Measurements from ENCODE around the gene NRTN. TPM values are rescaled to one million over a fixed set of nuclear protein-coding genes. Genes with fewer than 3 reads are reported as not detected.

NRTN gene
- total RNA-seq, 1 experiment from 2014 or later = 4.6 TPM

GRCh38 chr19:5806133-5806489 lies 1.2 kb downstream of the NRTN start:
- H4K20me1 ChIP-seq (ENCODE audit: control insufficient read depth, insufficient read depth, insufficient read length) = no peaks in the 10 kb centered on the region
- no peak overlapping the region for H3K4me2 ChIP-seq (ENCODE audit: insufficient read depth, insufficient read length, low read length)
- no peak overlapping the region for H3K27ac Mint-ChIP-seq
- no peak overlapping the region for H4K5ac ChIP-seq (ENCODE audit: insufficient read length, low read depth, low read length)
- H3K9ac ChIP-seq (ENCODE audit: extremely low read depth, insufficient read length, low read length) = no peak overlapping the region
- no peak overlapping the region for H4K8ac ChIP-seq (replicated peaks; ENCODE audit: insufficient read length, low read depth, low read length)
- H2AK5ac ChIP-seq (ENCODE audit: insufficient read length, low read length) = no peak overlapping the region
- H3K4ac ChIP-seq (ENCODE audit: low read depth, low read length) = no peak overlapping the region
- no peak overlapping the region for H3K56ac ChIP-seq (ENCODE audit: insufficient read length, low read depth, low read length)
- H2BK12ac ChIP-seq (ENCODE audit: insufficient read length, low read depth, low read length) = no peak overlapping the region
- no peak overlapping the region for H3T11ph ChIP-seq (ENCODE audit: low read length)
- H3K4me3 Mint-ChIP-seq = peak overlapping the region; percentile 65 to 84
- H3K27ac ChIP-seq (ENCODE audit: insufficient read length, low read depth, low read length) = no peak overlapping the region
- H3K18ac ChIP-seq (ENCODE audit: insufficient read length, low read depth, low read length) = no peak overlapping the region
- H3K9me3 Mint-ChIP-seq = peaks cover 0 to 4% of the 10 kb centered on the region in 2 experiments; a peak in 3 of 5 replicates
- no peaks in the 10 kb centered on the region for H3K9me3 ChIP-seq (ENCODE audit: control insufficient read depth, low read depth, low read length)
- H2BK15ac ChIP-seq (ENCODE audit: low read depth, low read length) = no peak overlapping the region
- H3K4me1 ChIP-seq (ENCODE audit: insufficient read depth, low read length) = no peaks in the 10 kb centered on the region
- TF ChIP-seq CTCF (conservative IDR thresholded peaks at IDR 0.05) = no peak
- H3K14ac ChIP-seq (ENCODE audit: insufficient read depth, low read length) = no peak overlapping the region
- H3K79me1 ChIP-seq (ENCODE audit: insufficient read depth, low read depth, low read length, poor library complexity, severe bottlenecking) = no peaks in the 10 kb centered on the region
- no peak overlapping the region for H2AFZ ChIP-seq (ENCODE audit: low read length)
- H3K23me2 ChIP-seq (ENCODE audit: insufficient read length, low read depth, low read length, poor library complexity, severe bottlenecking) = peaks cover 6% of the 10 kb centered on the region
- H4K91ac ChIP-seq (ENCODE audit: insufficient read length, low read depth, low read length) = no peak overlapping the region
- no CpG with 5 or more reads among the region's 6 CpGs for WGBS (ENCODE audit: extremely low coverage, insufficient read length, low lambda C conversion rate)
- no peak overlapping the region for H2BK20ac ChIP-seq (ENCODE audit: low read depth, low read length, poor library complexity, severe bottlenecking)
- H3K4me1 Mint-ChIP-seq = peaks cover 16 to 30% of the 10 kb centered on the region in 2 experiments
- no peak overlapping the region for H2BK120ac ChIP-seq (ENCODE audit: low read depth, low read length, poor library complexity, severe bottlenecking)
- H3K23ac ChIP-seq (ENCODE audit: insufficient read length, low read depth, low read length) = no peak overlapping the region
- H2BK5ac ChIP-seq (ENCODE audit: insufficient read length, low read length) = no peak overlapping the region
- no peaks in the 10 kb centered on the region; the same call in 1 of the 2 replicates for H3K27me3 ChIP-seq (ENCODE audit: insufficient read depth, low read length)
- peaks cover 42% of the 10 kb centered on the region for H3K27me3 Mint-ChIP-seq (ENCODE audit: low read depth)
- no peak for DNase-seq
- no peaks in the 10 kb centered on the region for H3K79me2 ChIP-seq (ENCODE audit: insufficient read depth, low read length)
- peaks cover 0 to 4% (median 0%) of the 10 kb centered on the region in 3 experiments; a peak in 2 of 7 replicates for H3K36me3 Mint-ChIP-seq (ENCODE audit: insufficient read depth in 1 of 3, low read depth in 3 of 3)

All from H9 (cell line).